SIG-M5 treated with dmso at 0.1 percent for 504 hours (cell line): ENCODE measurements around the gene ETV7.

Experiments
- DNase-seq: peaks from one replicate; lab custom pipeline; 2025; ENCODE audit not compliant: unreplicated experiment; lab: John Stamatoyannopoulos, UW

ETV7 gene

DNA sequence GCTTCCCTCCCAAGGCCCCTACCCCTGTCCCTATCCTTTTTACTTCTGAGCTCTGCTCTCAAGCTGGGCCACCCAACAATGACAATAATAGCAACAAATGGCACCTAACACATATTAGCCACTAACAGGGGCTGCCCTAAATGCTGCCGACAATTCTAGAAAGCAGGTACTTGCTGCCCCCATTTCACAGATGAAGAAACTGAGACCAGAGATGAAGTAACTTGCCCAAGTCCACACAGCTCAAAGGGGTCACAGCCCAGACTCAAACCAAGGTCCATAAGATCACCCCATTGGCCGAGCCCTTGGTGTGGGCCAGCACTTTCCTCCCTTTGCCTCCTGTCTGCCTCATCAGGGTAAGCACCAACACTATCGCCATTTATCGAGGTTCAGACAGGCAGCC, 62.8 kb downstream of the ETV7 start:
- DNase-seq: no peak

DNA sequence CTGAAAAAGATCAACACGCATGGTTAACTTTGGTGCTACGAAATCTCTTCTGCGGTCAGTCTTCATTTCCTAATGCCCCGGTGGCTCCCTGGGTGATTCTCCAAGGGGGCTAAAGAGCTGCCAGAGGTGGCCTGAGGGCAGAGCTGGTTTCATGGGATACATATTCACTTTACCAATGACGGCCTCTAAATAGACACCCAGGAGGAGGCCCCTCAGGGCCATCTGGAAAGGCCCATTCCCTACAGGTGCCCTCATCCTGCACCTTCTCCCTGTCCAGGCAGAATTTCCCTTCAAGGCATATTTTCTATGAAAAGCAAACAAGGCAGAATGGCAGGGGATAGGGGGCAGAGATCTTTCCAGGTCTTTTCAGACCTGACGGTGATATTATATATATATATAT, 63.3 kb downstream of the ETV7 start:
- DNase-seq: no peak

DNA sequence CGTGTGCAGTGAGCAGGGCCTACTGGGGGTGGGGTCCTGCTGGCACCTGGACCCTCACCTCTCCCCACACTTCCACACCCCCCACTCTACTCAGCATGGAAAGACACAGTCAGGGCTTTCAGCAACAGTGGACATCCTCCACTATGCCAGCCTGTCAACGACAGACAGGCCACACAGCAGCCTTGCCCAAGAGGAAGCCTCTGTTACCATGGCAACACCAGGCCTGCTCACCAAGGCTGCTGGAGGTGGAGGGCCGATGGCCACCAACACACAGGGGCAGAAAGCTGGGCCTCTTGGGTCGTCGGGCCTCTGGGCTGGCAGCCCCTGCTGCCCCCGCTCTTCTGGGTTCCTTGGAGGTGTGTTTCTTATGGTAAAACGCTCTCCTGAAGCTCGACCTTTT, 64.4 kb downstream of the ETV7 start:
- DNase-seq: no peak

DNA sequence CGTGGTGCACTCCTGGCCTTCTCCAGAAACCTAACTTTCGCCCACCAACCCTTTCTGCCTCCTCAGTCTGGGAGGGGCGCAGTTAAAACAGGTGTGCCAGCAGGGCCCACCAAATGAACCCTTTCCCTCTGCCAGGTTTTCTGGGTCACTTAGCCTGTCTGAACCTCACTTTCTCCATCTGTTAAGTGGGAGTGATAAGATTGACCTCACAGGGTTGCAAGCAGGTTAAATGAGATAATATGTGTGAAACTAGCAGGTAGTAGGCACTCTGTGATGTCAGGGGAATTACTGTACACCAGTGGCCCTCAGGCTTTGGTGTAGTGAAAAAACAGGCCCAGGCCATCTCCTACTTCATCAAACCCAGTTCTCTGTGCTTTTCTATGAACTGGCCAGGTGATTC, 64.9 kb downstream of the ETV7 start:
- DNase-seq: no peak

DNA sequence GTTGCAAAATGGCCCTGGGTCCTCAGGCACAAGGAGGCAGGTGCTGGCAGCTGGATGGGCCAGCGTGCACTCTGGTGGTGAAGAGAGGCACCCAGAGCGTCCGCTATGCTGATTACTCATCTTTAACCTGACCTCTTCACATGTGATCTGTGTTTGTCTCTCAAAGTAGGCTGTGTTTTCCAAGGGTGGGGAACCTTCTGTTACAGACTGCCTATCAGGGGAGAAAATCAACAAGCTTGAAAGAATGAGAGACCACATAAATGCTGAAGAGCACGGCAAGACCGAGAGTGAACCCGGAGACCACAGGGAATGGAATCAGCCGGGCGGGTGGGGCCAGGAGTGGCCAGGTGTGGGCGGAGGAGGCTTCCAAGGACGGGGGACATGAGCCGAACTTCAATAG, 67.0 kb downstream of the ETV7 start:
- DNase-seq: no peak

DNA sequence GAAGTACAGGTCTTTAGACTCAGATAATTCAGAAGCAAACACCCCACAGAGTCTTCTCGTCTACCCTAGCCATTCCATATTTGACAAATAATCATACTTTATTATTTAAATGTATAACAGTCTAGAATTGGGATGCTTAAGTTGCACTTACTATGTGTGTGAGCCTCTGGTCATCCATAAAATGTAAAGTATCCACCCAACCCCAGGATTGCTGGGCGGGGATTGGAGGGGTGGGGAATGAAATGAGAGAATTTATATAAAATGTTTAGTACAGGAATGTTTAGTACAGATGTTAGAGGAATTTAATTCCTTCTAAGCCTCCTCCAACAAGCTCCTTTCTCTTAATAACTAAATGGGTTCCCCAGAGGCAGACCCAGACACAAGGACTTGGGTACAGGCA, 67.6 kb downstream of the ETV7 start:
- DNase-seq: no peak

DNA sequence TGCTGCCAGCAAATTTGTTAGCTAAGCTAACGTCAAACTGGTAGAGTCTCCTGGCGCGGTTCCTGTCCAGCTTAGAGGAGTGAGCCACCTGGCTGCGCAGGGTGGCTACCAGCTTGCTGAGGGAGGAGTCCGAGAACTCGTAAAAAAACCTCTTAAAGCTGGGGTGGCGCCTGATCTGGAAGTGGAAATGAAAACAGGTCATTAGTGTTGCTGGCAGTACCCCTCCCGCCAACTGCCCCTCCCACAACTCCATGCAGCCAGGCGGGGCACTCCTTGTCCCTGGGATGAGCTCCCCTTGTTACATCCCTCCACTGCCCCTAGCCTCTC, 68.1 kb downstream of the ETV7 start:
- no peak for DNase-seq

DNA sequence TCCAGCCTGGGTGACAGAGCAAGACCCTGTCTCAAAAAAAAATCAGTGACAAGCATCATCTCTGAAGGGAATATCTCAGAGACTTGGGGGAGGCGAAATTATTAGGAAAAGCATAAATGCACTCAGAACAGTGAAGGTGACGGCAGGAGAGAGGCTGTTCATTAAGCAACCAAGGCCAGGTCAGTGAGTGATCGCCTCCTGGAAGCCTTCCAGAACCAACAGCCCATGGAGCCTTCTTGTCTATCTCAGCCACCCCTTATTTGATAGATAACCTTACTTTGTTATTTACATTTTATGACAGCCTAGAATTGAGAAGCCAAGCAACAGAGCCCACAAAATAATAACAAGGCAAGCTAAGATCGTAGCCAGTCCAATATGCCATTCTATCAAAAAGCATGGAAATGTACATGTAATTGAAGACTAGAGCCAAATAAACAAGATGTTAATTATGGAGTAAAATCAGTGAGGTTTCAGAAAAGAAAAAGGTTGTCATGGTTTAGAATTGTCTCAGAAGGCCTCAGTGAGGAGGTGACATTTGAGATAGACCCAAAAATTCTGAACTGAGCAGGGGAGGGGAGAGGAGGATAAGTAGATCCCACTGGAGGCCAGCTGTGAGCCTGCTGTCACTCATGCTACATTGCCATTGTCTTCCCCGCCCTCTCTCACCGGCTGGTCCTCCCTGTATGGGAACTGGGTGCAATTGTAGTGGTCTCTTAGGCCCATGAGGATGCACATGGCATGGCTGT, 68.6 kb downstream of the ETV7 start:
- DNase-seq: no peak

DNA sequence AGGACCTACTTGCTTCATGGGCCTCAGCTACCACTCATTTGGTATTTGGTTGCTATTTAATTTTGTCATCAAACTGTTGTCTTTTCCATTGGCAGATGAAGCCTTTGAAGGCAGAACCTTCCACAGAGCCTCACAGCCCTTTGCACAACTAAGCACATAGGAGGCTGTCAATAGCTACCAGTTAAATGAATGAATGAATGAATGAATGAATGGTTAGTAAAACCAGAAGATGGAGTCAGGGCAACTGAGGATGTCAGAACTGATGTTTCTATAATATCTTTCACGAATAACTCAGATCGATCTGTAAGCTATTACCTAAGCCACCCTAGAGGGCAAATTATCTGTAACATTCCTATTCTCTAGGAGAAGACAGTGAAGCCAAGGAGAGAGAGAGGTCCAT, 69.8 kb downstream of the ETV7 start:
- DNase-seq: no peak
